Mesendoderm (in vitro differentiated cells): ENCODE data around the gene SEMA3F.

Source experiments
- DNase-seq: peaks from one replicate; pipeline ENCODE4 v3.0.0; 2013
- H2AK5ac ChIP-seq: 2 replicates; pipeline ENCODE4 v1.6.1; 2013; ENCODE audit warnings: low read length, inconsistent platforms
- H2BK120ac ChIP-seq: 2 replicates; pipeline ENCODE4 v1.6.1; 2013; ENCODE audit warnings: low read depth, mild to moderate bottlenecking, low read length, moderate library complexity, mixed read lengths
- H2BK15ac ChIP-seq: replicated peaks from 2 replicates; pipeline ENCODE4 v1.6.1; 2013; ENCODE audit warnings: low read depth, mild to moderate bottlenecking, moderate library complexity
- H2BK5ac ChIP-seq: 2 replicates; pipeline ENCODE4 v1.6.1; 2013; ENCODE audit warnings: low read length, inconsistent platforms
- H3K18ac ChIP-seq: 2 replicates; pipeline ENCODE4 v1.6.1; 2013; ENCODE audit warnings: mild to moderate bottlenecking, low read length, mixed read lengths
- H3K23ac ChIP-seq: one replicate; pipeline ENCODE4 v1.6.1; 2013; ENCODE audit warnings: low read length
- H3K27ac ChIP-seq: 2 replicates; pipeline ENCODE4 v1.5.1; 2013; ENCODE audit warnings: low read depth, mild to moderate bottlenecking, inconsistent platforms, low read length, moderate library complexity
- H3K27me3 ChIP-seq: 2 replicates; pipeline ENCODE4 v1.6.1; 2013; ENCODE audit warnings: low read length, control low read depth, mild to moderate bottlenecking, inconsistent platforms; ENCODE audit not compliant: insufficient read depth, poor library complexity
- H3K36me3 ChIP-seq: 2 replicates; pipeline ENCODE4 v1.6.1; 2013; ENCODE audit warnings: low read length, inconsistent platforms; ENCODE audit not compliant: control insufficient read depth, insufficient read depth
- H3K4ac ChIP-seq: one replicate; pipeline ENCODE4 v1.6.1; 2013; ENCODE audit warnings: low read depth, mild to moderate bottlenecking, low read length, moderate library complexity
- H3K4me1 ChIP-seq: 2 replicates; pipeline ENCODE4 v1.6.1; 2013; ENCODE audit warnings: low read depth, low read length, inconsistent platforms; ENCODE audit not compliant: control insufficient read depth
- H3K4me2 ChIP-seq: 2 replicates; pipeline ENCODE4 v1.6.1; 2013; ENCODE audit warnings: low read length
- H3K4me3 ChIP-seq: 2 replicates; pipeline ENCODE4 v1.5.1; 2013; ENCODE audit warnings: mild to moderate bottlenecking, low read length
- H3K56ac ChIP-seq: one replicate; pipeline ENCODE4 v1.6.1; 2013; ENCODE audit warnings: low read length
- H3K79me1 ChIP-seq: 2 replicates; pipeline ENCODE4 v1.6.1; 2013; ENCODE audit warnings: low read length, inconsistent platforms
- H3K79me2 ChIP-seq: 2 replicates; pipeline ENCODE4 v1.6.1; 2013; ENCODE audit warnings: mild to moderate bottlenecking, low read length; ENCODE audit not compliant: control insufficient read depth, insufficient read depth
- H3K9ac ChIP-seq: 2 replicates; pipeline ENCODE4 v1.6.1; 2013; ENCODE audit warnings: low read length, inconsistent platforms
- H4K5ac ChIP-seq: one replicate; pipeline ENCODE4 v1.6.1; 2013; ENCODE audit warnings: low read length
- H4K8ac ChIP-seq: one replicate; pipeline ENCODE4 v1.6.1; 2013; ENCODE audit warnings: low read depth, mild to moderate bottlenecking, control low read depth, low read length, moderate library complexity
- WGBS: extraction: QIAGEN DNeasy Blood & Tissue Kit; methylation state at CpG from one replicate; pipeline ENCODE4 v1.1.7; 2013; ENCODE audit warnings: low lambda C conversion rate, missing lambda C conversion rate; ENCODE audit not compliant: insufficient coverage; ENCODE audit errors: extremely low coverage; 5-methylcytosine and 5-hydroxymethylcytosine counted together

The SEMA3F gene

DNA sequence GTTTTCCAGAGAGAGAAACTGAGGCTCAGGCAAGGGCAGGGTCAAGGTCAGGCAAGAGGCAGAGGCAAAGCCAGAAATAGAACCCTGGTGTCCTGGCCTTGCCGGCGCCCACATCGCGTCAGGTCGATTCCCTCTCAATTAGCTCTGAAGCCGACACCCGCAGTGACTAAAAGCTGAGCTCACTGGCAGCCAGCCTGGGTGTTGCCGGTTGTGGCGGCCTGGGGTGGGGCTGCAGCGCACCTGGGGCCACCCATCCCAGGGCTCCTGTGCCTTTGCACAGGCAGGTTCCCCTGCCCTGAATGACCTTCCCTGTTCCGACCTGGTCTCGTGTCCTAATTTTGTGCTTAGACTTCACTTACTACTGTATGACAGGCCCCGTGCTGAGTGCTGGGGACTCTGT lies 6.2 kb downstream of the SEMA3F start:
- Histone ChIP-seq H3K36me3 (peaks cover 3% of the 10 kb centered on the region), H3K23ac (peak overlapping the region; percentile 9), H2BK15ac (no peak overlapping the region), H4K5ac (no peak overlapping the region), H3K18ac (no peak overlapping the region), H3K27ac (no peak overlapping the region), H2BK5ac (peak overlapping the region; percentile 56), H2BK120ac (no peak overlapping the region), H2AK5ac (peak overlapping the region; percentile 41), H4K8ac (no peak overlapping the region), H3K56ac (peak overlapping the region; percentile 62), H3K4me3 (no peak overlapping the region), H3K79me2 (peaks cover 32% of the 10 kb centered on the region), H3K9ac (peak overlapping the region; percentile 46), H3K4ac (no peak overlapping the region), H3K4me2 (no peak overlapping the region), H3K79me1 (peaks cover 44% of the 10 kb centered on the region), H3K27me3 (no peaks in the 10 kb centered on the region), H3K4me1 (peaks cover 39% of the 10 kb centered on the region)
- no peak for DNase-seq
- no CpG with 5 or more reads among the region's 13 CpGs for WGBS

DNA sequence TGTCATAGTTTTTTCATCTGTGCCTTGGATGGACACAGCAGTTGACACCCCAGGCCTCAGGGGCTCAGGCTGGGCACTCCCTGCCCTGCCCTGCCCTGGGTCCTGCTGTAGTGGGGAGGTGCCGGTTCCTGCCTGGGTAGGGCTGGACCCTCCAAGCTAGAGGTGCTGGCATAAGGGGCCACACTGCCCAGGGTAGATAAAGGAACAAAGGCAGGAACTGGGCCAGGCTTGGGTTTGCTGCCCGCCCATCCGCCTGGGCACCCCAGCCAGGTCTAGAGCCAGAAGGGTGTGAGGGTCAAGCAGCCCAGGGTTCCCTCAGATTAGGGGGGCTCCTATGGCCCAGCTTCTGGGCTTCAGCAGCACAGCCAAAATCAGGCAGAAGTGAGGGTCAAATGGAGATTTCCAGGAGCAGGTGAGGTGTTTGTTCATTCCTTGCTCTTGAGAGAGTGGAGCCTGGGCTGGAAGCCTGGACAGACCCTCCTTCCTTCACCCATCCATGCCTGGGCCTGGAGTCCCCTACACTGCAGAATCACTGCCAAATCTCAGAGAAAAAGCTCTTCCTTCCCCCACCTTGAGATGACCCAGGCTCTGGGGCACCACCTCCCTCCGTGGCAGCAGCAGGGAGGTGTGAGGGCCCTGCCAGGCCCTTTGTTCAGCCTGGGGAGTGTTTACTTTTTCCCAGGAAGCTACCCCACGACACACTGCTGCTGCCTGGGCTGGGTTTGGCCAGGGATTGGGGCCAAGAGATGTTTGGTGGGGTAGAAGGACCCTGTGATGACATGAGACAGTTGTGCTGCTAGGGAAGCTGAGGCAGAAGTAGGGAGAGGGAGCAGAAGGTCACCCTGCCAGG lies 7.1 kb downstream of the SEMA3F start:
- Histone ChIP-seq H3K4me1 (peaks cover 47% of the 10 kb centered on the region), H3K27me3 (no peaks in the 10 kb centered on the region)
- WGBS: no CpG with 5 or more reads among the region's 5 CpGs

DNA sequence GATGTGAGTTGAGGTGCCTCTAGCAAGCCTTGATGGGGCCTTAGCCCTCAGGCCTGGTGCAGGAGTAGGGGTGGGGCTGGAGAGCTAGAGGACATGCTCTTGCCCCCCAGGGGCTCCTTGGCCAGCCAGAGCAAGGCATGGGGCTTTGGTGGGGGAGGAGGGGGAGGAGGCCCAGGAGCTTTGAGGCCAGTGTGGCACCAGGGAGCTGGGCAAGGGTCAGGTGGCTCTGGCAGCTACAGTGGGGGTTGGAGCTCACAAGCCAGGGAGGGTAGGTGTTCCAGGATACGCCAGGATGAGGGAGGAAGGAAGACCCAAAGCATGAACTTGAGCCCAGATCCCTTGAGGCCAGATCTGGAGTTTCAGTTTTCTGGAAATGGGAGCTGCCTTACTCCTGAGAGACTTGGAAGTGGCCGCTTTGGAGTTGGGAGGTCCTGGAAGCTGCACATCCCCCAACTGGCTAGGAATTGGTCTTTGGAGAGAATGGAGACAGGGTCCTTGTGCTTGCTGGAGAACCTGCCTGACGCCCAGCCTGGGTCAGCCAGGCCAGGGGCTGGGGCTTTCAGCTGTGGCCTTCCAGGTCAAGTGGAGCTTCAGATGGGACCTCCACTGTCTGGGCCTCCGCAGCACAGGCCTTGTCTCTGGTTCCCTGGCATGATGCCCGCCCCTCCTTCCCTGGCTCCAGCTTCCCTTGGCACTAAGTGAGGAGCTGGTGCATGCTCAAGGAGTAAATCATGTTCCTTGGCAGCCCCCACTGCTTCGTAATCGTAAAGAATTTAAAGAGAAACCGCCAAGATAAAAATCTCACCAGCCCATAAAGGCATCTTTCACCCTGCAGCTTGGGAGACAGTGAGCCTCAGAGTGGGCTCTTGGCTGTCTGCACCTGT lies 8.7 kb downstream of the SEMA3F start:
- no peak overlapping the region for H4K5ac ChIP-seq
- H3K18ac ChIP-seq: no peak overlapping the region
- WGBS: no CpG with 5 or more reads among the region's 8 CpGs
- no peak overlapping the region for H3K4me2 ChIP-seq
- no peaks in the 10 kb centered on the region for H3K27me3 ChIP-seq
- H2AK5ac ChIP-seq: no peak overlapping the region
- H3K27ac ChIP-seq: no peak overlapping the region
- H4K8ac ChIP-seq: no peak overlapping the region
- peak overlapping the region; percentile 47 for H3K56ac ChIP-seq
- DNase-seq: no peak
- H3K79me2 ChIP-seq: peaks cover 27% of the 10 kb centered on the region
- peaks cover 47% of the 10 kb centered on the region for H3K4me1 ChIP-seq
- H3K4me3 ChIP-seq: no peak overlapping the region
- peaks cover 3% of the 10 kb centered on the region for H3K36me3 ChIP-seq
- H2BK120ac ChIP-seq: no peak overlapping the region
- H2BK15ac ChIP-seq: no peak overlapping the region
- H3K4ac ChIP-seq: no peak overlapping the region
- H2BK5ac ChIP-seq: no peak overlapping the region
- peaks cover 46% of the 10 kb centered on the region for H3K79me1 ChIP-seq
- H3K23ac ChIP-seq: no peak overlapping the region
- no peak overlapping the region for H3K9ac ChIP-seq

More for the DNA sequence above, 7.1 kb downstream of the SEMA3F start:
- Histone ChIP-seq H3K4ac (no peak overlapping the region), H3K79me1 (peaks cover 48% of the 10 kb centered on the region), H3K79me2 (peaks cover 31% of the 10 kb centered on the region), H3K27ac (no peak overlapping the region), H2AK5ac (peak overlapping the region; percentile 7), H2BK120ac (no peak overlapping the region), H4K8ac (no peak overlapping the region), H3K36me3 (peaks cover 3% of the 10 kb centered on the region), H3K4me2 (no peak overlapping the region), H3K56ac (peak overlapping the region; percentile 43), H2BK15ac (no peak overlapping the region), H4K5ac (no peak overlapping the region), H2BK5ac (no peak overlapping the region), H3K9ac (peak overlapping the region; percentile 9), H3K4me3 (no peak overlapping the region), H3K18ac (no peak overlapping the region), H3K23ac (no peak overlapping the region)
- DNase-seq: no peak

DNA sequence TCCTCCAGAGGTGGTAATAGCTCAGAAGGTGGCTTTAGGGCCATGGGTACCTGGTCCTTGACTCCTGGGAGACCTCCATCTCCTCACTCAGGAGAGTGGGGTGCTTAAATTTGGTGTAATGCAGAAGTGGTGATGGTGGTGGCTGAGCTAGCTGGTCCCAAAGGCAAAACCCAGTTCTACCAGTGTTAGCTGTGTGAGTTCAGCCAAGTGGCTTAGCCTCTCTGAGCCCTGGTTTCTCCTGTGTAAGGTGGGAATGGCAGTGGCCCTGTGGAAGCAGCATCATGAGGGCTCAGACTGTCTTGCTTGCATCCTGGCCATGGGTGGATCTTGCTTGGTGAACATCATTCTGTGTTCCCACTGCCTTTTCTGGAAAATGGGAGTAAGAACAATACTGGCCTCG lies 9.4 kb downstream of the SEMA3F start:
- no peak overlapping the region for H2BK5ac ChIP-seq
- no peak overlapping the region for H2BK15ac ChIP-seq
- H2AK5ac ChIP-seq: no peak overlapping the region
- H3K56ac ChIP-seq: no peak overlapping the region
- no peak for DNase-seq
- H4K5ac ChIP-seq: no peak overlapping the region
- H3K23ac ChIP-seq: no peak overlapping the region
- no peak overlapping the region for H2BK120ac ChIP-seq
- no peak overlapping the region for H3K9ac ChIP-seq
- peaks cover 3% of the 10 kb centered on the region for H3K36me3 ChIP-seq
- H3K4ac ChIP-seq: no peak overlapping the region
- H4K8ac ChIP-seq: no peak overlapping the region
- H3K4me2 ChIP-seq: no peak overlapping the region
- WGBS: no CpG with 5 or more reads among the region's 1 CpG
- H3K79me1 ChIP-seq: peaks cover 49% of the 10 kb centered on the region
- H3K79me2 ChIP-seq: peaks cover 26% of the 10 kb centered on the region
- no peak overlapping the region for H3K27ac ChIP-seq
- peaks cover 43% of the 10 kb centered on the region for H3K4me1 ChIP-seq
- no peaks in the 10 kb centered on the region for H3K27me3 ChIP-seq
- H3K4me3 ChIP-seq: no peak overlapping the region
- H3K18ac ChIP-seq: no peak overlapping the region

- Histone ChIP-seq H3K23ac (no peak overlapping the region), H2BK120ac (no peak overlapping the region), H3K36me3 (peaks cover 3% of the 10 kb centered on the region), H3K27me3 (no peaks in the 10 kb centered on the region), H3K79me2 (peaks cover 29% of the 10 kb centered on the region), H2AK5ac (peak overlapping the region; percentile 17), H3K9ac (peak overlapping the region; percentile 62), H3K4ac (no peak overlapping the region), H3K18ac (no peak overlapping the region), H2BK15ac (no peak overlapping the region), H3K4me1 (peaks cover 44% of the 10 kb centered on the region), H4K5ac (no peak overlapping the region), H4K8ac (no peak overlapping the region), H2BK5ac (peak overlapping the region; percentile 58), H3K4me2 (no peak overlapping the region), H3K4me3 (no peak overlapping the region), H3K79me1 (peaks cover 52% of the 10 kb centered on the region), H3K27ac (peak overlapping the region; percentile 31), H3K56ac (peak overlapping the region; percentile 80)
- DNase-seq: peak; percentile 72
- WGBS: no CpG with 5 or more reads among the region's 7 CpGs
Observed at GRCh38 chr3:50164984-50165909, 10.1 kb downstream of the SEMA3F start.
